ENCODE results near the gene SHROOM3.
"Not testable (repeated sequence)": the region's sequence is repeated elsewhere in the genome, so short reads cannot be mapped to it uniquely, and the experiment has no call there.

SHROOM3 gene

GRCh38 chr4:76434901-76435527, at the start of gene SHROOM3:
Gene SHROOM3, plus strand, starts transcription at chr4:76435229. Its CDS starts 824 bp downstream, at chr4:76436053.
- DNase-seq, result no peak

GRCh38 chr4:76385974-76386373, 49.1 kb upstream of the SHROOM3 start:
- DNase-seq, result no peak

- DNase-seq, result no peak
Measured at GRCh38 chr4:76386566-76387305, 48.3 kb upstream of the SHROOM3 start.

- no peak for DNase-seq
Measured at GRCh38 chr4:76388160-76388908, 46.7 kb upstream of the SHROOM3 start.

GRCh38 chr4:76401654-76402053, 33.4 kb upstream of the SHROOM3 start:
- no peak for DNase-seq

- DNase-seq, result no peak
Measured at GRCh38 chr4:76406081-76406480, 28.9 kb upstream of the SHROOM3 start.

- DNase-seq, result no peak
Measured at GRCh38 chr4:76407440-76408119, 27.4 kb upstream of the SHROOM3 start.

- DNase-seq, result no peak
Measured at GRCh38 chr4:76410636-76411035, 24.4 kb upstream of the SHROOM3 start.

GRCh38 chr4:76420188-76420761, 14.8 kb upstream of the SHROOM3 start:
- no peak for DNase-seq

- no peak for DNase-seq
Measured at GRCh38 chr4:76420762-76421581, 14.1 kb upstream of the SHROOM3 start, which contains the start of gene CCDC158. Gene CCDC158, minus strand, starts transcription at chr4:76421141. Its CDS starts 17,934 bp downstream, at chr4:76403207.

- DNase-seq, result not testable (repeated sequence)
Measured at GRCh38 chr4:76423159-76423558, 11.9 kb upstream of the SHROOM3 start.

- no peak for DNase-seq
Measured at GRCh38 chr4:76426272-76426671, 8.8 kb upstream of the SHROOM3 start.

GRCh38 chr4:76429636-76430035, 5.4 kb upstream of the SHROOM3 start:
- DNase-seq, result no peak

GRCh38 chr4:76430519-76431388, 4.3 kb upstream of the SHROOM3 start:
- DNase-seq, result no peak

GRCh38 chr4:76435528-76436319, 695 bp downstream of the SHROOM3 start:
- no peak for DNase-seq

- DNase-seq, result no peak
Measured at GRCh38 chr4:76439491-76439890, 4.5 kb downstream of the SHROOM3 start.

- DNase-seq, result no peak
Measured at GRCh38 chr4:76441881-76442280, 6.9 kb downstream of the SHROOM3 start.

GRCh38 chr4:76442807-76443206, 7.8 kb downstream of the SHROOM3 start:
- DNase-seq, result no peak

- DNase-seq, result no peak
Measured at GRCh38 chr4:76443376-76443775, 8.3 kb downstream of the SHROOM3 start.

- no peak for DNase-seq
Measured at GRCh38 chr4:76445911-76446310, 10.9 kb downstream of the SHROOM3 start.
